Neural cell (in vitro differentiated cells): ENCODE results near the gene LRRC4. TPM values are rescaled to one million over a fixed set of nuclear protein-coding genes. Genes with fewer than 3 reads are reported as not detected.

Source experiments
- H2AFZ ChIP-seq: fragments of 200-600, 300-800 bp; sonication (generic), shearing (Covaris generic); 2 replicates; pipeline ENCODE4 v1.6.0; 2014; ENCODE audit warnings: low read depth, mild to moderate bottlenecking, antibody characterized with exemption, low read length, moderate library complexity
- H3F3A ChIP-seq: fragments of 200-600 bp; shearing (Covaris generic); 2 replicates; pipeline ENCODE4 v1.6.1; 2016; ENCODE audit warnings: mild to moderate bottlenecking, moderate library complexity, mixed read lengths, antibody characterized with exemption, low read length; ENCODE audit not compliant: insufficient read depth, poor library complexity, severe bottlenecking
- H3K27ac ChIP-seq: fragments of 200-600, 300-800 bp; sonication (generic), shearing (Covaris generic); 2 replicates; pipeline ENCODE4 v1.5.1; 2014; ENCODE audit warnings: mild to moderate bottlenecking, low read length, moderate library complexity
- H3K27me3 ChIP-seq: fragments of 300-800, 200-600 bp; sonication (generic), shearing (Covaris generic); 2 replicates; pipeline ENCODE4 v1.6.0; 2014; ENCODE audit warnings: mild to moderate bottlenecking, low read depth, low read length, moderate library complexity; ENCODE audit not compliant: insufficient read depth
- H3K36me3 ChIP-seq: fragments of 300-800, 200-600 bp; sonication (generic), shearing (Covaris generic); 2 replicates; pipeline ENCODE4 v1.5.1; 2014; ENCODE audit warnings: mild to moderate bottlenecking, antibody characterized with exemption, low read length, moderate library complexity; ENCODE audit not compliant: insufficient read depth
- H3K4me2 ChIP-seq: fragments of 300-800, 200-600 bp; sonication (generic), shearing (Covaris generic); 2 replicates; pipeline ENCODE4 v1.6.0; 2014; ENCODE audit warnings: mild to moderate bottlenecking, low read length
- H3K4me3 ChIP-seq: fragments of 300-800, 200-600 bp; sonication (generic), shearing (Covaris generic); 2 replicates; pipeline ENCODE4 v1.5.1; 2014; ENCODE audit warnings: mild to moderate bottlenecking, low read length, moderate library complexity
- H3K79me2 ChIP-seq: fragments of 200-600 bp; shearing (Covaris generic); replicated peaks from 2 replicates; pipeline ENCODE4 v1.6.0; 2014; ENCODE audit warnings: mild to moderate bottlenecking, low read length, moderate library complexity; ENCODE audit not compliant: insufficient read depth
- H3K9ac ChIP-seq: fragments of 300-800, 200-600 bp; sonication (generic), shearing (Covaris generic); 2 replicates; pipeline ENCODE4 v1.6.1; 2016; ENCODE audit warnings: mild to moderate bottlenecking, low read length, mixed read lengths
- H3K9me2 ChIP-seq: fragments of 200-600 bp; shearing (Covaris generic); 2 replicates; pipeline ENCODE4 v1.6.1; 2016; ENCODE audit warnings: mild to moderate bottlenecking, low read length, mixed read lengths; ENCODE audit not compliant: insufficient read depth
- H3K9me3 ChIP-seq: fragments of 200-600, 300-800 bp; sonication (generic), shearing (Covaris generic); 2 replicates; pipeline ENCODE4 v1.6.1; 2016; ENCODE audit warnings: mild to moderate bottlenecking, mixed run types, low read length, moderate library complexity, mixed read lengths
- H4K20me1 ChIP-seq: fragments of 200-600 bp; shearing (Covaris generic); 2 replicates; pipeline ENCODE4 v1.6.1; 2016; ENCODE audit warnings: mild to moderate bottlenecking, mixed run types; ENCODE audit not compliant: insufficient read depth
- EP300 ChIP-seq: fragments of 450-650 bp; conservative IDR thresholded peaks from 2 replicates; pipeline ENCODE4 v1.6.1; 2014; ENCODE audit warnings: antibody characterized with exemption, mild to moderate bottlenecking, moderate library complexity; ENCODE audit not compliant: poor library complexity, severe bottlenecking
- EZH2 ChIP-seq: fragments of 200-600, 300-800 bp; shearing (Covaris generic), sonication (generic); IDR thresholded peaks from 2 replicates; pipeline ENCODE4 v1.6.1; 2014; ENCODE audit warnings: antibody characterized with exemption, low read length, borderline replicate concordance, mild to moderate bottlenecking; ENCODE audit not compliant: insufficient read depth, poor library complexity, severe bottlenecking
- MXI1 ChIP-seq: fragments of 450-650 bp; conservative IDR thresholded peaks from 2 replicates; pipeline ENCODE4 v1.6.1; 2014; ENCODE audit warnings: antibody characterized with exemption, mild to moderate bottlenecking; ENCODE audit not compliant: poor library complexity, severe bottlenecking
- RAD21 ChIP-seq: fragments of 450-650 bp; conservative IDR thresholded peaks from 2 replicates; pipeline ENCODE4 v1.6.1; 2014; ENCODE audit warnings: antibody characterized with exemption, mild to moderate bottlenecking, moderate library complexity
- REST ChIP-seq: IDR thresholded peaks from 2 replicates; pipeline ENCODE4 v1.6.1; 2012; ENCODE audit warnings: borderline replicate concordance
- SMC3 ChIP-seq: fragments of 450-650 bp; conservative IDR thresholded peaks from 2 replicates; pipeline ENCODE4 v1.6.1; 2014; ENCODE audit warnings: antibody characterized with exemption, mild to moderate bottlenecking, moderate library complexity; ENCODE audit not compliant: poor library complexity
- polyA plus RNA-seq: library from polyadenylated mRNA; depleted of rRNA; stranded (reverse); fragments of >200 nt; gene quantifications from 2 replicates; pipeline ENCODE4 v1.2.3, GENCODE V29; 2014
- TF ChIP-seq, protein P1 (sequence below): fragments of 450-650 bp; IDR thresholded peaks from 2 replicates; pipeline ENCODE4 v1.5.1; 2014; ENCODE audit warnings: antibody characterized with exemption, mild to moderate bottlenecking, moderate library complexity; ENCODE audit not compliant: poor library complexity, severe bottlenecking

Gene LRRC4
- polyA plus RNA-seq, 1 donor from 2014 or later, result 15.7 TPM

DNA sequence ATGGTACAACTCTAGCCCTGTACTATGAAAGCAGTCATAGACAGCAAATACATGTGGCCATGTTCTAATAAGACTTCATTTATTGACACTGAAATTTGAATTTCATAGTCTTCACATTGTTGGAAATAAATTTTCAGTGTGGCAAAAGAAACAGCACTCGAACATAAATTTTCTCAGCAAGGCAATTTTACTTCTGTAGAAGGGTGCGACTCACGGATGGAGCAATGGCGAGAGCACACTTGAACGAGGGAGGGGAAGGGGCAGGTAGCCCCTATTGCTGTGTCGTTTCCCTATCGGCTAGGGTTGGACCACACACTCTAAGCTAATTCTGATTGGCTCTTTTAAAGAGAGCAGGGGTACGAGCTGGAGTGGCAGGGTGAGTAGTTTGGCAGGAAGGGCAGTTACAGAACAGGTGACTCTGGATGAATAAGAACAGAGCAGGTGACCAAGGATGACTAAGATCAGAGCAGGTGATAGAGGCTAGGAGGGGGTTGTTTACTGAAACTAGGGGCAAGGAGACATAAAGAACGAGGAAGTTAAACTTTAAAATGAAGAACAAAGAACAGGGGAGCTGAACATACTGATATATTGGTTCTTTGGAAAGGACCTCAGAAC, 52.0 kb downstream of the LRRC4 start:
- H3K9me3 ChIP-seq, result no peaks in the 10 kb centered on the region
- no peak overlapping the region for H2AFZ ChIP-seq
- no peaks in the 10 kb centered on the region for H4K20me1 ChIP-seq
- no peak overlapping the region for H3K4me2 ChIP-seq
- no peak overlapping the region for H3K4me3 ChIP-seq
- H3K9ac ChIP-seq, result no peak overlapping the region
- H3K9me2 ChIP-seq, result no peaks in the 10 kb centered on the region
- no peak overlapping the region for H3K27ac ChIP-seq
- no peaks in the 10 kb centered on the region for H3K36me3 ChIP-seq
- no peak for TF ChIP-seq SMC3
- no peak for TF ChIP-seq EP300
- TF ChIP-seq MXI1, result no peak
- TF ChIP-seq REST, result no peak
- TF ChIP-seq RAD21, result no peak
- no peaks in the 10 kb centered on the region for H3K79me2 ChIP-seq
- no peaks in the 10 kb centered on the region for H3K27me3 ChIP-seq
- no peaks in the 10 kb centered on the region for H3F3A ChIP-seq

- Histone ChIP-seq H3K36me3 (no peaks in the 10 kb centered on the region), H3K27ac (no peak overlapping the region), H4K20me1 (no peaks in the 10 kb centered on the region)
These were observed 52.8 kb downstream of the LRRC4 start for GRCh38 chr7:127978421-127978820.

More at GRCh38 chr7:127978421-127978820, 52.8 kb downstream of the LRRC4 start:
- Histone ChIP-seq H3K4me2 (no peak overlapping the region), H3K9ac (no peak overlapping the region), H2AFZ (no peak overlapping the region), H3K79me2 (no peaks in the 10 kb centered on the region), H3K4me3 (no peak overlapping the region), H3K9me2 (no peaks in the 10 kb centered on the region), H3F3A (no peaks in the 10 kb centered on the region), H3K9me3 (no peaks in the 10 kb centered on the region), H3K27me3 (no peaks in the 10 kb centered on the region)
- TF ChIP-seq, protein P1, sequence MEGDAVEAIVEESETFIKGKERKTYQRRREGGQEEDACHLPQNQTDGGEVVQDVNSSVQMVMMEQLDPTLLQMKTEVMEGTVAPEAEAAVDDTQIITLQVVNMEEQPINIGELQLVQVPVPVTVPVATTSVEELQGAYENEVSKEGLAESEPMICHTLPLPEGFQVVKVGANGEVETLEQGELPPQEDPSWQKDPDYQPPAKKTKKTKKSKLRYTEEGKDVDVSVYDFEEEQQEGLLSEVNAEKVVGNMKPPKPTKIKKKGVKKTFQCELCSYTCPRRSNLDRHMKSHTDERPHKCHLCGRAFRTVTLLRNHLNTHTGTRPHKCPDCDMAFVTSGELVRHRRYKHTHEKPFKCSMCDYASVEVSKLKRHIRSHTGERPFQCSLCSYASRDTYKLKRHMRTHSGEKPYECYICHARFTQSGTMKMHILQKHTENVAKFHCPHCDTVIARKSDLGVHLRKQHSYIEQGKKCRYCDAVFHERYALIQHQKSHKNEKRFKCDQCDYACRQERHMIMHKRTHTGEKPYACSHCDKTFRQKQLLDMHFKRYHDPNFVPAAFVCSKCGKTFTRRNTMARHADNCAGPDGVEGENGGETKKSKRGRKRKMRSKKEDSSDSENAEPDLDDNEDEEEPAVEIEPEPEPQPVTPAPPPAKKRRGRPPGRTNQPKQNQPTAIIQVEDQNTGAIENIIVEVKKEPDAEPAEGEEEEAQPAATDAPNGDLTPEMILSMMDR, result no peak
- no peak for TF ChIP-seq REST
- TF ChIP-seq MXI1, result no peak
- TF ChIP-seq EZH2, result no peak
- no peak for TF ChIP-seq EP300

Other genes with a start within 250 kb of the LRRC4 start
- gene LEP, start 209.8 kb upstream of the LRRC4 start, polyA plus RNA-seq, result not detected in 2 replicates